OCI-LY7 (cell line): Measurements from ENCODE around the gene ARHGAP19. TPM values are rescaled to one million over a fixed set of nuclear protein-coding genes. Genes with fewer than 3 reads are reported as not detected.

Source experiments
- BruUV-seq: library from RNA; stranded (reverse); fragments of 400-500 nt; replicated peaks from 2 replicates; lab custom pipeline; 2021; lab: Mats Ljungman, UMichigan
- CTCF ChIA-PET: fragments of 300-600 bp; sonication (Branson Sonifier 250); formaldehyde crosslinking; loops from one replicate; lab custom pipeline; 2022; ENCODE audit warnings: antibody characterized with exemption; ENCODE audit not compliant: unreplicated experiment; lab: Charles Lee
- POLR2A ChIA-PET: fragments of 300-600 bp; sonication (Branson Sonifier 250); formaldehyde crosslinking; loops from one replicate; lab custom pipeline; 2022; ENCODE audit warnings: antibody characterized with exemption; lab: Charles Lee
- DNase-seq: peaks from one replicate; pipeline ENCODE4 v3.0.0-alpha.2; 2015; ENCODE audit warnings: low spot score
- H2AFZ ChIP-seq: fragments of 200-600 bp; sonication (generic), shearing (Covaris generic); 2 replicates; pipeline ENCODE4 v1.6.1; 2014; ENCODE audit warnings: mild to moderate bottlenecking, antibody characterized with exemption, low read length, moderate library complexity
- H3K27ac ChIP-seq: fragments of 200-600 bp; sonication (generic); 2 replicates; pipeline ENCODE4 v1.5.1; 2014; ENCODE audit warnings: mixed run types, low read depth, mild to moderate bottlenecking, moderate library complexity, low read length, inconsistent platforms; ENCODE audit not compliant: poor library complexity, severe bottlenecking
- H3K36me3 ChIP-seq: fragments of 200-600 bp; sonication (generic); 2 replicates; pipeline ENCODE4 v1.6.1; 2014; ENCODE audit warnings: mild to moderate bottlenecking, antibody characterized with exemption, low read length, moderate library complexity, mixed read lengths; ENCODE audit not compliant: insufficient read depth
- H3K4me1 ChIP-seq: fragments of 200-600 bp; sonication (generic); 2 replicates; pipeline ENCODE4 v1.5.1; 2014; ENCODE audit warnings: mild to moderate bottlenecking, low read length; ENCODE audit not compliant: insufficient read depth, poor library complexity, severe bottlenecking
- H3K4me2 ChIP-seq: fragments of 200-600 bp; sonication (generic); 2 replicates; pipeline ENCODE4 v1.6.1; 2014; ENCODE audit warnings: mild to moderate bottlenecking, low read length
- H3K4me3 ChIP-seq: fragments of 200-600 bp; sonication (generic); 2 replicates; pipeline ENCODE4 v1.5.1; 2014; ENCODE audit warnings: mild to moderate bottlenecking, low read depth, low read length; ENCODE audit not compliant: poor library complexity, severe bottlenecking
- H3K79me2 ChIP-seq: fragments of 200-600 bp; sonication (generic); 2 replicates; pipeline ENCODE4 v1.6.1; 2016; ENCODE audit warnings: low read depth, mild to moderate bottlenecking, low read length, moderate library complexity, mixed read lengths; ENCODE audit not compliant: insufficient read depth
- H3K9me2 ChIP-seq: fragments of 200-600 bp; sonication (generic); 2 replicates; pipeline ENCODE4 v1.6.1; 2016; ENCODE audit warnings: mild to moderate bottlenecking, low read length, mixed read lengths; ENCODE audit not compliant: insufficient read depth
- H3K9me3 ChIP-seq: fragments of 200-600 bp; sonication (generic); 2 replicates; pipeline ENCODE4 v1.6.1; 2014; ENCODE audit warnings: mild to moderate bottlenecking, mixed run types, low read length, mixed read lengths
- H4K20me1 ChIP-seq: fragments of 200-600 bp; sonication (generic); 2 replicates; pipeline ENCODE4 v1.6.1; 2014; ENCODE audit warnings: mild to moderate bottlenecking, antibody characterized with exemption, low read length, moderate library complexity, mixed read lengths; ENCODE audit not compliant: insufficient read depth
- CTCF ChIP-seq: fragments of 200-600 bp; sonication (generic); conservative IDR thresholded peaks from 2 replicates; pipeline ENCODE4 v1.5.1; 2014; ENCODE audit warnings: mild to moderate bottlenecking, antibody characterized with exemption, low read length, moderate library complexity, mixed read lengths
- EZH2phosphoT487 ChIP-seq: fragments of 200-600 bp; sonication (generic); IDR thresholded peaks from 2 replicates; pipeline ENCODE4 v1.6.1; 2018; ENCODE audit warnings: low read depth, borderline replicate concordance, mild to moderate bottlenecking, mixed run types, antibody characterized with exemption, low read length, moderate library complexity, mixed read lengths
- intact Hi-C: fragments of 100-400 bp; cut with micrococcal nuclease; formaldehyde crosslinking; loops from one replicate; pipeline ENCODE4 v1.10.0; 2022; ENCODE audit not compliant: unreplicated experiment
- total RNA-seq, 2 experiments: library from RNA; depleted of rRNA in 1 of 2; stranded (reverse); fragments of >200 nt in 1 of 2; shearing (Covaris generic) in 1 of 2; gene quantifications; 2 replicates each; pipeline ENCODE4 v1.2.3, GENCODE V29; 2014 to 2022

ARHGAP19 gene
- total RNA-seq, 2 experiments from 2014 or later, result 34.1 to 60.5 TPM

- ChIA-PET POLR2A (interaction anchor here (0.5 to 1.5 kb wide), 7 partner anchors 9 to 146 kb away, joined by 3 to 6 read pairs (median 3); partner anchors contain the start of genes FRAT1 and RRP12), CTCF (interaction anchor here (0.8 to 0.9 kb wide), 3 partner anchors 11 to 55 kb away, joined by 3 read pairs; no protein-coding TSS in a partner anchor)
- H3K27ac ChIP-seq, result no peak overlapping the region
- no peaks in the 10 kb centered on the region for H3K9me2 ChIP-seq
- H3K9me3 ChIP-seq, result no peaks in the 10 kb centered on the region
- H4K20me1 ChIP-seq, result no peaks in the 10 kb centered on the region
- H3K36me3 ChIP-seq, result peaks cover 6% of the 10 kb centered on the region; the same call in 1 of the 2 replicates
- TF ChIP-seq EZH2phosphoT487 (no peak), CTCF (no peak)
- DNase-seq, result no peak
- peaks cover 48% of the 10 kb centered on the region for H3K4me1 ChIP-seq
- BruUV-seq, result TSS peak; percentile 74
- H3K4me3 ChIP-seq, result peak overlapping the region; percentile 76
- peak overlapping the region; percentile 78 for H3K4me2 ChIP-seq
- intact Hi-C loops, result loop anchor here (2.0 to 5.0 kb wide), 2 partner anchors 54 to 70 kb away; partner anchors contain the start of gene RRP12
- H2AFZ ChIP-seq, result no peak overlapping the region
- H3K79me2 ChIP-seq, result no peaks in the 10 kb centered on the region; the same call in 1 of the 2 replicates
Measured at GRCh38 chr10:97332591-97333350, 40.3 kb upstream of the ARHGAP19 start.

GRCh38 chr10:97331153-97331703 lies 38.8 kb upstream of the ARHGAP19 start:
- H3K79me2 ChIP-seq, result no peaks in the 10 kb centered on the region; the same call in 1 of the 2 replicates
- no peaks in the 10 kb centered on the region for H3K9me3 ChIP-seq
- H3K4me1 ChIP-seq, result peaks cover 35% of the 10 kb centered on the region
- peaks cover 6% of the 10 kb centered on the region; the same call in 1 of the 2 replicates for H3K36me3 ChIP-seq
- TF ChIP-seq EZH2phosphoT487 (no peak), CTCF (no peak)
- POLR2A ChIA-PET, result interaction anchor here (0.8 to 4.2 kb wide), 4 partner anchors 12 to 69 kb away, joined by 3 to 21 read pairs (median 3); partner anchors contain the start of gene FRAT1
- BruUV-seq, result no TSS peak
- H3K4me2 ChIP-seq, result peak overlapping the region; percentile 78; the same call in 1 of the 2 replicates
- DNase-seq, result no peak
- H4K20me1 ChIP-seq, result no peaks in the 10 kb centered on the region
- no peaks in the 10 kb centered on the region for H3K9me2 ChIP-seq
- intact Hi-C loops, result loop anchor here (5.0 kb wide), 1 partner anchor 71 kb away; the partner anchor contains the start of gene RRP12
- H3K4me3 ChIP-seq, result no peak overlapping the region
- no peak overlapping the region for H2AFZ ChIP-seq
- CTCF ChIA-PET, result no interaction called here
- H3K27ac ChIP-seq, result no peak overlapping the region
